ENCODE results near the gene KIF26B.

The KIF26B gene

GRCh38 chr1:245365095-245366020 is 210.6 kb downstream of the KIF26B start:
- no peak overlapping the region for H3K4me3 ChIP-seq (ENCODE audit: low read length)
- no peak for TF ChIP-seq ZNF274 (IDR thresholded peaks at IDR 0.05; ENCODE audit: low read depth, low read length)

- no peak overlapping the region for H3K4me3 ChIP-seq (ENCODE audit: low read length)
- TF ChIP-seq ZNF274 (IDR thresholded peaks at IDR 0.05; ENCODE audit: low read depth, low read length) = no peak
Measured at GRCh38 chr1:245366886-245367285, 212.1 kb downstream of the KIF26B start.

DNA sequence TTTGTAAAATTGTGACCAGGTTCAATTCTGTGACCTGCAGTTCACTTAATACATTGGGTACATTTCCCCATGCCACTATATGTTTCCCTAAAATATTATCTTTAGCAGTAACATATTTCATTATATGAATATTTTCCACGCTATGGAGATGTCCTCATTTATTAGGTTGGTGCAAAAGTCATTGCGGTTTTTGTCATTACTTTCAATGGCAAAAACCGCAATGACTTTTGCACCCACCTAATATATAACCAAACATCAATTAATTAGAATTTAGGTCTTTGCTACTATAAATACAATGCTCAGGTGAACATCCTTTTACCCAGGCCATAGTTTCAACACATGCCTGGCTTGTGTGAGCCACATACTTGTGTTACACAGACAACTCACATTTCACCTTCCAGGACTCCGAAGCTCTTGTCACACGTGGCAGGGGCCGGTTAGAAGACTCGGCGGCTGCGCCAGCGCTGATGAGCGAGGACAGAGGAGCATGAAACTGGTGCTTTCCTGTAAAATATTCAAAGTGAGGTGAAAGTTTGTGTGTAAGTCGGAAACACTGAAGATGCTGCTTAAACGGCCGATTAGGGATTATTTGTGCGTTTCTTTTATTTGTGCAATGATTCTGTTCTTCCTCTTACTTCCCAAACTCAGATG is 215.5 kb downstream of the KIF26B start:
- no peak overlapping the region for H3K4me3 ChIP-seq (ENCODE audit: low read length)
- TF ChIP-seq ZNF274 (IDR thresholded peaks at IDR 0.05; ENCODE audit: low read depth, low read length) = no peak

DNA sequence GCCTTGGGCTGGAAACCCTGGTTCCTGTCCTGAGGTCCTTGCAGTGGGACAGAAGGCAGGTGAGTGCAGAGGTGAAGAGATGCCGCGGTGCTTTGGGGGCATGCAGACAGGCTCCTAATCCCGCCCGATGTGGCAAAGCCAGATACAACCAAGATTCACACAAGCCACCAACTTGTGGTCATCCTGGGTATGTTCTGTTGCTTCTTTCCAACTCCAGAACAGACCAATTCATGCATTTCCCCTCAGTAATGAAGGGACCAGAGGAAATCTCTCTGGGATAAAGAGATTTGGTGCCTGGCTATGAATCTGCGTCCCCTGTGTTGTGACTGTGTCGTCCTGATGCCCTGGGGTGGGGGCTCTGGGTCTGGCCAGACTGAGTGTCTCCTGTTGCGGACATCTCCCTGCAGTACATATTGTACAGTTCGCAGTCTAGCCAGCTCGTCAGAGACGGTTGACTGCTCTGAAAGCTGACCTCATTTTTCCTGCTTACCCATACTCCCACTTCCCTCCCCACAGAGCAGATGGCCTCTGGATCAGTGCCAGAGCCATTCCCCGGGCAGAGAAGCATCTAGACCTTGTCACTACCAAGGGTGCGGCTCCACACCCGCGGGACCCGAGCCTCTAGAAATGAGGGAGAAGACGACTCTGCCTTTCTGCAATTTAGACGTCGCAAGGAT is 216.3 kb downstream of the KIF26B start:
- TF ChIP-seq ZNF274 (IDR thresholded peaks at IDR 0.05; ENCODE audit: low read depth, low read length) = no peak
- no peak overlapping the region for H3K4me3 ChIP-seq (ENCODE audit: low read length)

DNA sequence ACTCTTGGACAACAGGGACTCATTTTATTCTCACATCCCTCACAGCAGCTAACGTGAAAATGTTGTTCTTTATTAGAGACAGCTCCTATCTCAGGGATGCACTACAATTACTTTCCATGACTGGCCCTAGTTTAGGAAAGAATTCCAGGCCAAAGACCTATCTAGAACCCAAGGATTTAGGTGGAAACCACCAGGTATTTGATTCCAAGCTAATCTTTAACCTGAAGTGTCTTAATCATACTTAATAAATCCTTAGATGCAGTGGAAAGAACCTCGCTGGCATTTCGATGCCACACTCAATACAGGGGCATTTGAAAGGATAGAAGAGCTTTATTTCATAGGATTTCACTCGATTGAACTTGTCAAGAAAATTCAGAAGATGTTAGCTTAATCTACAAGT is 218.3 kb downstream of the KIF26B start:
- no peak for TF ChIP-seq ZNF274 (IDR thresholded peaks at IDR 0.05; ENCODE audit: low read depth, low read length)
- no peak overlapping the region for H3K4me3 ChIP-seq (ENCODE audit: low read length)

DNA sequence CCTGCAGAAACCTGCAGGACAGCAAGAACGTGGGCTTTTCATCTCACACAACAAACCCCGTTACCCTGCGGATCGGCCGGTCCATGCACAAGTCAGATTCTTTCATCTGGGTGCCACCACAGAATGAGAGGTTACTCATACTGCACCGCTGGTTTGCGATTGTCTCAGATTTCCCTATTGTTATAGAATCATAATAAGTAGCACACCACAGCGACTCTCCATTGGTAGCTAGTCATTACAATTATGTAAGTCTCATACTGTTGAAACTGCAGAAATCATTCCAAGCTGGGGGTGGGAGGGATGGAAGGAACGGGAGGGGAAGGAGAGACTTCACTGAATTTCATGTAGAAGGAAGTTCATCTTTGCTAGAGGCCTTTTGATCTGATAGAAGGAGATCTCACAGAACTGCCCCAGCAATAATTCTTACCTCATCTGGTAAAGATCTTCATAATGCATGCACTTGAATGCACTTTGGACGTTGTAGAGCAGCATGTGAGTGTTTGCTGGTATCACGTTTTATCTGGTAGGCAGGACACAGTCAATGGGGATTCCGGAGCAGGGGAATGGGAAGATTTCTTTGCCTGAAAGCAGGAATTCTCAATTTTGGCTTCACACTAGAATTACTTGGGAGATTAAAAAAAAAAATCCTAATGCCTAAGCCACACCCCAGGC is 221.1 kb downstream of the KIF26B start:
- no peak overlapping the region for H3K4me3 ChIP-seq (ENCODE audit: low read length)
- no peak for TF ChIP-seq ZNF274 (IDR thresholded peaks at IDR 0.05; ENCODE audit: low read depth, low read length)

GRCh38 chr1:245377854-245378253 is 223.1 kb downstream of the KIF26B start:
- no peak overlapping the region for H3K4me3 ChIP-seq (ENCODE audit: low read length)
- TF ChIP-seq ZNF274 (IDR thresholded peaks at IDR 0.05; ENCODE audit: low read depth, low read length) = no peak

GRCh38 chr1:245378311-245378722 is 223.5 kb downstream of the KIF26B start:
- TF ChIP-seq ZNF274 (IDR thresholded peaks at IDR 0.05; ENCODE audit: low read depth, low read length) = no peak
- no peak overlapping the region for H3K4me3 ChIP-seq (ENCODE audit: low read length)

DNA sequence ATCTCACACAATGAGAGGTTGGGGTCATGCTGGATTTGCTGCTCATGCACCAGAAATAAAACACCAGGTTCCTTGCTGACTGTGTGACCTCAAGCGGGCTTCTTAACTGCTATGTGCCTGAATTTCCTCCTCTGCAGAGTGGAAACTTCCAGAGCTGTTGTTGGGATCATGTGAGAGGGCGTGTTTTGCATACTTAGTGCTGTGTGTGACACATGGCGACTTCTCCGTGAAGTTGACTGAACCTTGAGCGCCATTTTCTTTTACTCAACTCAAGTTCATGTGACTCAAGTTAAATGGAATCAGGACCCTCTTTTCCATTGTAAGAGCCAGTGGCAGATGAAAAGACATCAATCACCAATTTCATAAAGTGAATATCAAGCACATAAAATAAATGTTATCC is 224.0 kb downstream of the KIF26B start:
- no peak overlapping the region for H3K4me3 ChIP-seq (ENCODE audit: low read length)
- no peak for TF ChIP-seq ZNF274 (IDR thresholded peaks at IDR 0.05; ENCODE audit: low read depth, low read length)

DNA sequence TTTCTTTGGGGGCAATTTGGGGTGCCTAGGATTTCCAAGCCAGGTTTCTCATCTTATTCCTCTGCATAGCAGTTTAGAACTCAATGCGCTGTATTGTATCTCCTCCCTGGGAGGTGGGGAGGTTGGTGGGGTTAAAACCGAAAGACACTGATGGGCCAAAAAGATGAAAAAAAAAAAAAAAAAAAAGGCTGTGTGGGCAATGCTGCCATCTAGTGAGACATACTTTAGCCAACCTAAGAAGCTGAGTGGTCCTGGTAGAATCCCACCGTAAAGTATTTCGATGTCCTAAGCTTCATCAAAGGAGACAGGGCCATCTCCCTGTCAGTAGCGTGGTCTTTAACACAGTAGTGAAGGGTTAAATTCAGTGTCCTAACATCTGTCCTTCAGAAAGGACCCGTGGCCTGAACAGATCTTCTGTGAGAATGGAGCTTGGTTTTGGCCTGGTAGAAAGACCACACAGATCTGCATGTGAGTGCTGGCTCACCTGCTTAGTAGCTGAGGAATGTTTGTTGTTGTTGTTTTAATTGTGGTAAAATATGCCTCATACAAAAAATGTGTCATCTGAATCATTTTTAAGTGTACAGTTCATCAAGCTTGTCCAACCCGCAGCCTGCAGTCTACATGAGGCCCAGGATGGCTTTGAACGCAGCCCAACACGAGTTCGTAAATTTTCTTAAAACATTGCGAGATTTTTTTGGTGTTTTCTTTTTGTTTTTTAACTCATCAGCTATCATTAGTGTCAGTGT is 226.2 kb downstream of the KIF26B start:
- TF ChIP-seq ZNF274 (IDR thresholded peaks at IDR 0.05; ENCODE audit: low read depth, low read length) = no peak
- no peak overlapping the region for H3K4me3 ChIP-seq (ENCODE audit: low read length)

DNA sequence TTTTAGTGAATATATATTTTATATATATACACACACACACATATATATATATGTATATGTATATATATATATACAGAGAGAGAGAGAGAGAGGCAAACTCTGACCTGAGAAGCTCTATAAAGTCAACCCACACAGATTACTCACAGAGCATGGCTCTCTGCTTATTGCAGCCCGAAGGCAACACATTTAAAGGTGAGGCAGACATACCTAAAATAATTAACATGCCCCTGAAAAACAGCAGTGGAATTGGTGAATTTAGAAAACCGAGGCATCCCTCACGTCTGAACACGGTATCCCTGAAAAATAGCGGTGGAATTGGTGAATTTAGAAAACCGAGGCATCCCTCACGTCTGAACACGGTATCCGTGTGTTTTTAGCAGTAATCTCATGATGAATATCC is 228.2 kb downstream of the KIF26B start:
- no peak for TF ChIP-seq ZNF274 (IDR thresholded peaks at IDR 0.05; ENCODE audit: low read depth, low read length)
- no peak overlapping the region for H3K4me3 ChIP-seq (ENCODE audit: low read length)

GRCh38 chr1:245383396-245384330 is 228.9 kb downstream of the KIF26B start:
- no peak for TF ChIP-seq ZNF274 (IDR thresholded peaks at IDR 0.05; ENCODE audit: low read depth, low read length)
- H3K4me3 ChIP-seq (ENCODE audit: low read length) = no peak overlapping the region

Measured in GM08714 (cell line).